Hepatocyte (in vitro differentiated cells): ENCODE measurements around the gene DISC1. TPM values are rescaled to one million over a fixed set of nuclear protein-coding genes. Genes with fewer than 3 reads are reported as not detected.

Source experiments
- DNase-seq: peaks from one replicate; pipeline ENCODE4 v3.0.0-alpha.2; 2016; ENCODE audit warnings: low spot score
- H2AFZ ChIP-seq: fragments of 200-600 bp; sonication (generic); 2 replicates; pipeline ENCODE4 v1.6.0; 2016; ENCODE audit warnings: antibody characterized with exemption, mild to moderate bottlenecking
- H3K27ac ChIP-seq: fragments of 200-600 bp; sonication (generic); 2 replicates; pipeline ENCODE4 v1.5.1; 2016; ENCODE audit warnings: mild to moderate bottlenecking
- H3K27me3 ChIP-seq: fragments of 200-600 bp; sonication (generic); 2 replicates; pipeline ENCODE4 v1.6.1; 2016
- H3K36me3 ChIP-seq: fragments of 200-600 bp; sonication (generic); replicated peaks from 2 replicates; pipeline ENCODE4 v1.5.1; 2016; ENCODE audit warnings: low read depth; ENCODE audit not compliant: insufficient read depth
- H3K4me1 ChIP-seq: fragments of 200-600 bp; sonication (generic); 2 replicates; pipeline ENCODE4 v1.5.1; 2016; ENCODE audit warnings: mild to moderate bottlenecking, moderate library complexity; ENCODE audit not compliant: insufficient read depth
- H3K4me2 ChIP-seq: fragments of 200-600 bp; sonication (generic); 2 replicates; pipeline ENCODE4 v1.6.0; 2016
- H3K4me3 ChIP-seq: fragments of 200-600 bp; sonication (generic); 2 replicates; pipeline ENCODE4 v1.5.1; 2016; ENCODE audit warnings: mild to moderate bottlenecking
- H3K79me2 ChIP-seq: fragments of 200-600 bp; sonication (generic); 2 replicates; pipeline ENCODE4 v1.6.0; 2017; ENCODE audit warnings: mild to moderate bottlenecking
- H3K9me2 ChIP-seq: fragments of 200-600 bp; sonication (generic); replicated peaks from 2 replicates; pipeline ENCODE4 v1.6.0; 2017; ENCODE audit warnings: mild to moderate bottlenecking; ENCODE audit not compliant: insufficient read depth
- H3K9me3 ChIP-seq: fragments of 200-600 bp; sonication (generic); 2 replicates; pipeline ENCODE4 v1.5.1; 2016; ENCODE audit warnings: low read depth, mild to moderate bottlenecking
- H4K20me1 ChIP-seq: fragments of 200-600 bp; sonication (generic); 2 replicates; pipeline ENCODE4 v1.6.0; 2016; ENCODE audit warnings: mild to moderate bottlenecking; ENCODE audit not compliant: insufficient read depth, poor library complexity, severe bottlenecking
- CTCF ChIP-seq: fragments of 200-600 bp; sonication (generic); IDR thresholded peaks from 2 replicates; pipeline ENCODE4 v1.5.1; 2016; ENCODE audit warnings: antibody characterized with exemption, mild to moderate bottlenecking; ENCODE audit not compliant: poor library complexity
- EZH2 ChIP-seq: fragments of 200-600 bp; sonication (generic); IDR thresholded peaks from 2 replicates; pipeline ENCODE4 v1.6.1; 2016; ENCODE audit warnings: antibody characterized with exemption, mild to moderate bottlenecking, borderline replicate concordance
- EZH2phosphoT487 ChIP-seq: fragments of 200-600 bp; sonication (generic); IDR thresholded peaks from one replicate; pipeline ENCODE4 v1.6.1; 2018; ENCODE audit warnings: antibody characterized with exemption, mild to moderate bottlenecking, low read depth, moderate library complexity; ENCODE audit not compliant: unreplicated experiment, severe bottlenecking
- WGBS: methylation state at CpG from one replicate; pipeline ENCODE4 v1.1.6; 2016; ENCODE audit warnings: low lambda C conversion rate; ENCODE audit errors: missing lambda C conversion rate; 5-methylcytosine and 5-hydroxymethylcytosine counted together
- polyA plus RNA-seq: library from polyadenylated mRNA; unstranded; fragments of >200 nt; fragmentation: Nextera tagmentation; extraction: Ambion mirVana; gene quantifications from 2 replicates; pipeline ENCODE4 v1.2.1, GENCODE V29; 2016
- total RNA-seq: library from RNA; depleted of rRNA; stranded (reverse); fragments of >200 nt; gene quantifications from 2 replicates; pipeline ENCODE4 v1.2.3, GENCODE V29; 2014

DISC1 gene
- 3.8 and 4.7 TPM in 2 replicates for total RNA-seq
- 2.3 and 3.0 TPM in 2 replicates for polyA plus RNA-seq

- H4K20me1 ChIP-seq: no peaks in the 10 kb centered on the region
- TF ChIP-seq EZH2: no peak
- TF ChIP-seq CTCF: no peak
- no peak for TF ChIP-seq EZH2phosphoT487
- DNase-seq: peak; percentile 91
- H3K4me3 ChIP-seq: peak within 1 kb of the TSS; percentile 73
- 0% methylated on average over 26 of the region's 38 CpGs for WGBS
- no peaks in the 10 kb centered on the region for H3K9me2 ChIP-seq
- H3K9me3 ChIP-seq: no peaks in the 10 kb centered on the region
- H3K27me3 ChIP-seq: peaks cover 4% of the 10 kb centered on the region
- H3K36me3 ChIP-seq: no peaks in the 10 kb centered on the region
- H3K4me2 ChIP-seq: peak within 1 kb of the TSS; percentile 100
- peaks cover 15% of the 10 kb centered on the region for H3K4me1 ChIP-seq
- no peaks in the 10 kb centered on the region for H3K79me2 ChIP-seq
- H2AFZ ChIP-seq: peak within 1 kb of the TSS; percentile 95
- H3K27ac ChIP-seq: peak within 1 kb of the TSS; percentile 52
These were observed at the start of gene DISC1 for GRCh38 chr1:231626535-231626950. Gene DISC1 (plus strand): TSS chr1:231626790. CDS start chr1:231626868, 78 bp downstream.

GRCh38 chr1:231576804-231577718, 49.5 kb upstream of the DISC1 start:
- Histone ChIP-seq H3K79me2 (no peaks in the 10 kb centered on the region), H3K4me3 (no peak overlapping the region), H2AFZ (no peak overlapping the region), H4K20me1 (no peaks in the 10 kb centered on the region), H3K4me1 (no peaks in the 10 kb centered on the region), H3K27me3 (no peaks in the 10 kb centered on the region), H3K27ac (peak overlapping the region; percentile 1), H3K9me2 (no peaks in the 10 kb centered on the region), H3K9me3 (no peaks in the 10 kb centered on the region), H3K4me2 (no peak overlapping the region), H3K36me3 (no peaks in the 10 kb centered on the region)
- 86% methylated on average over 11 of the region's 11 CpGs for WGBS
- TF ChIP-seq EZH2phosphoT487: no peak
- TF ChIP-seq EZH2: no peak
- no peak for TF ChIP-seq CTCF
- DNase-seq: no peak

GRCh38 chr1:231580874-231581273, 45.7 kb upstream of the DISC1 start:
- no peaks in the 10 kb centered on the region for H3K4me1 ChIP-seq
- no peak overlapping the region for H3K4me2 ChIP-seq
- H3K27ac ChIP-seq: no peak overlapping the region
- no peak overlapping the region for H2AFZ ChIP-seq
- H3K9me2 ChIP-seq: no peaks in the 10 kb centered on the region
- H3K4me3 ChIP-seq: no peak overlapping the region
- H3K9me3 ChIP-seq: no peaks in the 10 kb centered on the region
- WGBS: 92% methylated on average over 1 of the region's 1 CpG
- TF ChIP-seq CTCF (no peak), EZH2phosphoT487 (no peak), EZH2 (no peak)
- H3K36me3 ChIP-seq: no peaks in the 10 kb centered on the region
- no peaks in the 10 kb centered on the region for H3K27me3 ChIP-seq
- no peak for DNase-seq
- no peaks in the 10 kb centered on the region for H3K79me2 ChIP-seq
- no peaks in the 10 kb centered on the region for H4K20me1 ChIP-seq
